ENCODE results near the gene PHF20.

DNA sequence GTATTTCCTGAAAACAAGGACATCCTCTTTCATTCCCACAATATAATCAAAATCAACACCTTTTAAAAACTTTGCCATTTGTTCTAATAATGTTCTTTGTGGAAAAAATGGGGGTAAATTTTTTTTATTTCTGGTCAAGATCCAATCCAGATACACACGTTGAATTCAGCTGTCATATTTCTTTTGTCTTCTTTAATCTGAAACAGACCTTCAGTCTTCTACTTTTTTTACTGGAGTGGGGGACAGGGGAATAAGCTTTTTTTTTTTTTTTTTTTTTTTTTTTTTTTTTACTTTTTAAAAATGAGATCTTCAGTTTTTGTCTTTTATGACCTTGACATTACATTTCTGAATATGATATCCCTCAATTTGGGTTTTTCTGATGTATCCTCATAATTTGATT, 113.4 kb downstream of the PHF20 start:
- TF ChIP-seq POLR2A (IDR thresholded peaks at IDR 0.05) (no peak), POLR2AphosphoS5 (IDR thresholded peaks at IDR 0.05) (no peak)
- TF ChIP-seq, protein P1, sequence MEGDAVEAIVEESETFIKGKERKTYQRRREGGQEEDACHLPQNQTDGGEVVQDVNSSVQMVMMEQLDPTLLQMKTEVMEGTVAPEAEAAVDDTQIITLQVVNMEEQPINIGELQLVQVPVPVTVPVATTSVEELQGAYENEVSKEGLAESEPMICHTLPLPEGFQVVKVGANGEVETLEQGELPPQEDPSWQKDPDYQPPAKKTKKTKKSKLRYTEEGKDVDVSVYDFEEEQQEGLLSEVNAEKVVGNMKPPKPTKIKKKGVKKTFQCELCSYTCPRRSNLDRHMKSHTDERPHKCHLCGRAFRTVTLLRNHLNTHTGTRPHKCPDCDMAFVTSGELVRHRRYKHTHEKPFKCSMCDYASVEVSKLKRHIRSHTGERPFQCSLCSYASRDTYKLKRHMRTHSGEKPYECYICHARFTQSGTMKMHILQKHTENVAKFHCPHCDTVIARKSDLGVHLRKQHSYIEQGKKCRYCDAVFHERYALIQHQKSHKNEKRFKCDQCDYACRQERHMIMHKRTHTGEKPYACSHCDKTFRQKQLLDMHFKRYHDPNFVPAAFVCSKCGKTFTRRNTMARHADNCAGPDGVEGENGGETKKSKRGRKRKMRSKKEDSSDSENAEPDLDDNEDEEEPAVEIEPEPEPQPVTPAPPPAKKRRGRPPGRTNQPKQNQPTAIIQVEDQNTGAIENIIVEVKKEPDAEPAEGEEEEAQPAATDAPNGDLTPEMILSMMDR (IDR thresholded peaks at IDR 0.05), result no peak

Data from gastroesophageal sphincter (tissue), 3 donors.